GM21381 (cell line): Measurements from ENCODE around the gene TET2.
A peak's percentile ranks its signal among the peaks of the same experiment; 100 is the strongest.

Experiments
- ATAC-seq: cut with Tn5 transposase; IDR thresholded peaks from one replicate; pipeline ENCODE4 v1.9.1; 2021; ENCODE audit warnings: mild to moderate bottlenecking, moderate library complexity; ENCODE audit not compliant: unreplicated experiment

Gene TET2

DNA sequence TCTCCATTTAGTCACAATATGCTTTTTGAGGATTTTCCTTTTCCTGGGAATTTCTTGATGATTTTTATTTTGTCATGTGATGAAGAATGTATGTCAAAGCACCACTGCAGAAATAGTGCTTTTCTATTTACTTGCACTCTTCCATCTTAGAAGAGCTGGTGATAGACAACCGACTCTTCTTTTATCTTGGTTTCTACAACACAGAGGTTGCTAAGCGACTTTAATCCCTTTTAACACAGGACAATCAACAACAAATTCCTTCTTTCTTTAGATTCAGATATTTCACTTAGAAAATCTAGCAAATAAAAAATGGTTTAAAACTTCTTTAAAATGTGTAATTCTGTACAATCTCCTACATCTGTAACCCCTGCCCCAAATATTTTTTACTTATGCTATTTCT, 34.6 kb downstream of the TET2 start:
- no peak for ATAC-seq

DNA sequence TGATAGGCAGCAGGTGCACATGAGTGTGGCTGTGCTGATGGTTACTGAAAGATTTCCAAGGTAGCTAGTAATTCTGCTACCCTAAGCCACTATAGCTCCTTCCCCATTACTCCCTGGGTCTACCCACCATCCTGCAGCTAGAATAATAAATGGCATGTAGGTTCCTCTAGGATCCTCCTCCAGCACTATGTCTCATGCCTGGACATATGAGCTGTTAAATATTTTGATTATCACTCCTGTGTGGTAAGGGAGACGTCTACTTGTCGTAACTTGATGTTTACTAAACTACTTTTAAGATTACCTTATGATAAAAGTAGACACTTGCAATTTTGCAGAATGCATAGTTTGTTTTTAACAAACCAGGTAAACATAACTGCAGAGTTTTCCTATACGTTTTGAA, 35.5 kb downstream of the TET2 start:
- ATAC-seq = no peak

DNA sequence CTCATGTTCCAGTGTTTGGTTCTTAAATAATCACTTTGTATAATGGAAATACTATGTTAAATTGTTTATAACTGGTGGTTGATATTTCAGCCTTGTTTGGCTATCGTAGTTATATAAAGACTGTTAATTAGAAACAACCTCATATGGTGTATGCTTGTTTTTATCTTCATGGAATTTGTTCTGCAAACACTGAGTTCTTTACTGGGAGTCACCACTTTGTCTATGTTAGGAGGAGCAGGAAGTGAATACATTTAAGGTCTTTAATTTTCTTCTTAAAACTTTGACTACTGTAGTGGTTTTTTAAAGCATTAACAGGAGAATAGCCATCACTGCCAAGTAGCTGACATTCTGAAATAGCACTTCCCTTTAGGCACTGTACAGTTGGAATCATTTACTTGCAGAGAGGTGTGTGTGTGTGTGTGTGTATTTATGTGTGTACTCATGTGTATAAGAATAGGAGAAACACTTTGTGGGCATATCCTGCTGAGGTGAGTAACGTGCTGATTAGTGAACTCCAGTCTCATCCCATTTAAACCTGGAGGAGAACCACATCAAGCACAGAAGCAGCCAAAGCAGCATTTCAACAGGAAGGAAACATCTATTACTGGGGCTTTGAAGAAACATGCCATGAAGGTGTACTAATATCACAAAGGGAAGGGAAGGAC, 37.8 kb downstream of the TET2 start:
- ATAC-seq = no peak

DNA sequence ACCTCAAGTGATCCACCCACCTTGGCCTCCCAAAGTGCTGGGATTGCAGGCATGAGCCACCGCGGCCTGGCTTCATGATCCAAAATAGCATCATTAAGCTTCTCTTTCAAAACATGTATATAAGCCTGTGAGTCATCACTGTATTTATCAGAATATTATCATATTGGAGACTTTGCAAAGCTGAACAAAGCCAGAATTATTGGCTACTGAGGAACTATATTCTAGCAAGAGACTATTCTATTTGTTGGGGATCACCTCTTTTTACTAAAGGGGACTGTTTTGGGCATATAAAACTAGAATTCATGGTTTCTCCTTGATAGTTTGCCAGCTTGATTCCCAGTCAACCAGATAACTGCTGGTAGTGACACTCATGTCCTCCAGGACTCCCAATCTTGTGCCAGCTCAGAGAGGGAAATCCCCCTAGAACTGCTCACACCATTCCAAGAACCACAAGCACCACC, 40.1 kb downstream of the TET2 start:
- ATAC-seq = no peak

DNA sequence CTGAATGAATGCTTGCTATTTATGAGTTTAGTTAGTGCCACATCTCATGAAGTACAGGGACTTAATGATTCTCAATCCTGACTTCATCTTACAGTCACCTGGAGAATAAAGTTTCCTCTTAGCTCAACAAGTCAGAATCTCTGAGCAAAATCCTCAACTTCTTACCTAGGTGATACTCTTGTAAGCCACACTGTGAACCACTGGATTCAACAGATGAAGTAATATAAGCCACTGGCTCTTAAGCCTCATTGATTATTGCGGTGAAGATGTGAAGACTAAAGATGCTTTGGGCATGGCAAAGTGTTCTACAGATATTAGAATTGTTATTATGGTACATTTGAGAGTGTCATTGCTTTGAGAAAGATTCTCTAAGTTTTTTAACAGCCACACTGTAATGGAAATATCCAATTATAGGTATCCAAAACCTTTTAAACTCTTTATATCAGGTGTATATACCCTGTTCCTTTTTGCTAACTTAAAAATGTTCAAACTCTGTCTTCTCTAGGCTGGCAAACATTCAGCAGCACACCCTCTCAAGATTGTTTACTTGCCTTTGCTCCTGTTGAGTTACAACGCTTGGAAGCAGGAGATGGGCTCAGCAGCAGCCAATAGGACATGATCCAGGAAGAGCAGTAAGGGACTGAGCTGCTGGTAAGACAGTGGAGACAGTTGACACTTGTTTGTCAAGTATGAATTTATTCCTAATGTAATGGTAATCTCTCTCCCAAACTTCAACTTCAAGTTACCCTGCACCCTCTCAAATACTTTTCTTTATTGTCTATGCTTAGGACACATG, 43.4 kb downstream of the TET2 start:
- no peak for ATAC-seq

DNA sequence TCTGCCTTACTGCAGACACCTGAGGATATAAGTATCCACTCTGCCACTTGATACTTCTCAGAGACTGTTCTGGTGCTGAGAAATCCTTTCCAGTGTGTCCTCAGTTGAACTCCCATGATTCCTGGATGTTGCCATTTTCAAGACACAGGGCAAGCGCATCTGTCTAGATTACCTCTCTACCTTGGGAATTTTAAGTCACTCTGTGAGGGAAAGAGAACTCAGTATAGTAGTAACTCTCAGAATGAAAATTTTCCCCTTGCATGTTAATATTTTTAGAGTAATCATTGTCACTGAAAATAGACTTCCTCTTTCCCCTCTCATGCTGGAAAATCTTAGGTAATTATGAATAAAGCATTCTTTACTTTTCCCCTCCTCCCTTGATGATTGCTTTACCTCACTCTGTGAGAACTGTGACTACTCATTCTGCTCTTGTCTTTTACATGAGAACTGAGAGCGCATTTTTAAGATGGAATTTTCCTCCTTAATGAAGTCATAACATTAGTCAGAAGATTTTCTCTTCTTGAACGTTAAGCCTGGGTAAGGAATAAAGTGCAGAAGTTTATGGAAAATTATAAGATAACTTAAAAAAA, 45.0 kb downstream of the TET2 start:
- peak; percentile 45 for ATAC-seq

DNA sequence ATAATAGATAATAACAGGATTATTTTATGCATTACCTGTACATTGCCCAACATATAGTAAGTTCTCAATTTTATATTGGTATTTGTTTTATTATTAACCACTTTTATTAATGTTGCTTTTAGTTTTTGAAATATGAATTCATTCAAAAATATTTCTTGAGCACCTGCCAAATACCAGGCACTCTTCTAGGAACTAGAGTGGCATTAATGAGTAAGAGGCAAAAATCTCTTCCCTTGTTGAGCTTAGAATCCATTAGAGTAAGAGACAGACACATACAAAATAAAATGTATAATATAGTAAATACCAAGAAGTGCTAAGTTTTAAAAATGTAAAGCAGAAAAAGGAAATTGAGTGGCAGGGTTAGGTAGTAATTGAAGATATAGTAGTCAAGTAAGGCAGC, 45.8 kb downstream of the TET2 start:
- ATAC-seq = no peak

DNA sequence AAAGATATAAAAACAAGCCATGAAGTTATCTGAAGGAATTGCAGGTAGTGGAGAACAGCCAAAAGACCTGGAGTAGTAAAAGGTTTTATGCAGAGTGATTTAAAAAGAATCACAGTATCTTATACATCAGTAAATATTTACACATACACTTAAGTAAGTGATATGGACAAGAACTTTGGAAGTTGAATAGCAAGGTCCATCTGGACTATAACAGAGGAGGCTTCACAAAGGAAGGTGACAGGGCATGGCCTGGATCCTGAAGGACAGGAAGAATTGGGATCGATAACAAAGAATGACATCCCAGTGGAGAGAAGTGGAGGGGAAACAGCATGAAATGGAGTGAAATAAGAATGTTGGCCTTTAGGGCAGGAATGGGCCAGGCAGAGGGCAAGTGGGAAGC, 46.2 kb downstream of the TET2 start:
- no peak for ATAC-seq

DNA sequence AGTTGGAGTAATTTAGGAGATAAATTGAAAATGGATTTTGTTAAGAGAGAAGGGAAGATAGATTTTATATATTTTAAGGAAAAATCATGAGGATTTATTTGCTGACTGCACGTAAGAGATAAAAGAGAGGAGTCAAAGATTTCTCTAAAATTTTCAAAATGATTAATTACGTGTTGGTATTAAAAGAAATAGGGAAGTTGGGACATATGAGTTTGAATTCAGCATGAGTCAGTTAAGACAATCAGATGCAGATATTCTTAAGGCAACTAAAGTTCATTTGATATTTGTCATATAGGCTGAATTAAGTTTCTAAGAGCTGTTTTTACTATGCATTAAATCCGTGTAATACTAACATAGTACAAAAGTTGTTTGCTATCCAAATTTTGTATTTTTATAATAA, 46.9 kb downstream of the TET2 start:
- ATAC-seq = no peak

DNA sequence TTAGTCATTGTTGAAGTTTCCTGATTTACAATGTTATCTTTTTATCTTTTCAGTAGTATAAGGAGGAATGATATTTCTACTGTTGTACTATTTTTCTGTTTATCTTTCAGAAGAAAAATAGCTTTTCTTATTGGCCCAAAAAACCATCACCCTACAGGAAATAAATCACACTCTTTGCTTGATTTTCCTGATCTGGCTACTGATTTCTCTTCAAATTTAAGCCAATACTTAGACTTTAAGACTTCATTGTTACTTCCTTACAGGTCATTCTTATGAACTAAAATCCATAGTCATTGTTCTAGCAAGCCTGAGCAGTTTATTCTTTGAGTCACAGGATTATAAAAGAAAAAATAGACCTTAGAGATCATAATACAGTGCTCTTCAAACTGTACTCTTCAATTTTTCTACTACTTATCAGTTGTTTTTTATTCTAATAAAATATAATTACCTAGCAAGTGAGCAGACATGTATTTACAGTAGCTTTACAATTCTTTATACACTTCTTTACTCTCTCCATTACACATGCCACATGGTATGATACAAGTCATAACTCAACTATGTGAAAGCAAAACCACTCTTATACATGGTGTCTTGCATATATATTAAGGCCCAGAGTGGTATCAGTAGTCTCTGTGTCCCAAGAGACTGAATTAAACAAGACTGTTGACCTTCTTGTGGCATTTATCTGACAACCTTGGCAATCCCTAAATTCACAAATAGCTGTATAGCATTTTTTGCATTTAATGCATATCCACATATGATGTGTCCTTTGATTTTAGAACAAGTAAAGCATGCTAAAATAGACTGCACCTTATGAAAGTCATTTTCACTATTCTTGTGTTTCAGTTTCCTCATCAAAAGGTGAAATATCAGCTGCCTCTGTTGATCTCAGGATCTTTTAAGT, 47.9 kb downstream of the TET2 start:
- ATAC-seq = peak; percentile 87

DNA sequence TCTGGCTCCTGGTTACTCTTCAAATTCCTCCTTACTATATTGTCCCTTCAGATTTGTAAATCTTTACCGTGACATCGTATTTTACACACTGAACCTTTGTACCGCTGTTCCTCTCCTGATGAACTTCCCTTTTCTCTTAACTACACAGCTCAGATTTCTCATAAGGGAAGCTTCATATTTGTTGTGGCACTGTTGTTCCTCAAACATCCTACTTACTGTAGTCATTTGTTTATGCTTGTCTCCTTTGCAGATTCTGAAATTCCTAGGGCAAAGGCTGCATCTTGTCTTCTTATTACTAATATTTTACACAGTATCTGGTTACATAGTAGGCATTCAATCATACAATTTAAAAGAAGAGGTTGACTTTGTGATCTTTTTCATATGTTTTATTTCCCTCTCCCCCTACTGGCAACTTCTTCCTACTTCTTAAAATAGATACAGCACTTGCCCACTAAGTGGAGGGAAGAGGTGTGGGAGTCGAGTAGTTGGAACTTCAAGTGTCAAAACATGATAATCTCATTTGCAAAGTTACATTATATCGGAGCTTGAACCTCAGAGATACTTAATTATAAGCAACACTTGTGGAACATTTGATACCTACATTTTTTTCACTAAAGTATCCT, 50.0 kb downstream of the TET2 start:
- no peak for ATAC-seq

DNA sequence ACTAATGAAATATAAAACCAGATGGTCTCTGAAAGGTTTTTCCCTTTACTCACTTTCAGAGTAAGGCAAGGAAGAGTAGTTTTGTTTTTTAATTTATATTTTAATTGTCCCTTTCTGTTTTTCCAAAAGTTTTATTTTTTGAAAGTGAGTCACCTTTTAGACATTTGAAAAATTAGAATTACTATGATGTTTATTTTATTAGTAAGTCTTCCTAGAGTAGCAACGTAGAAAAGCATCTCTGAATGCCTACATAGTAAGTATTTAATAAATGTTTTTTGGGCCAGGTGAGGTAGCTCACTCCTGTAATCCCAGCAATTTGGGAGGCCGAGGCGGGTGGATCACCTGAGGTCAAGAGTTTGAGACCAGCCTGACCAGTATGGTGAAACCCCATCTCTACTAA, 51.1 kb downstream of the TET2 start:
- ATAC-seq = no peak

DNA sequence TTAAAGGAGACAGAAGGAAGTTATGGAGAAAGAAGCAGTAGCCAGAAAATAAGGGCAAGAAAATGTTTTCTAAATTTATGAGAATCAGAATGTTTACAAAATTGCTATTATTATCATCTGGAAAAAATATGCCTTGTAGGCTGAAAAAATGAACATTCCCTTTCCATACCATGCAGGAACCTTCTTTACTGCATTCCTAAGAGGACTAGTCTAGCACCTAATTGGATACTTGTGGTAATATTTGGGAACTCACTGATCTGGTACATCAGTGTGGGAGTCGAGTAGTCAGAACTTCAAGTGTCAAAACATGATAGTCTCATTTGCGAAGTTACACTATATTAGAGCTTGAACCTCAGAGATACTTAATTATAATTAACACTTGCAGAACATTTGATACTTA, 51.9 kb downstream of the TET2 start:
- no peak for ATAC-seq

DNA sequence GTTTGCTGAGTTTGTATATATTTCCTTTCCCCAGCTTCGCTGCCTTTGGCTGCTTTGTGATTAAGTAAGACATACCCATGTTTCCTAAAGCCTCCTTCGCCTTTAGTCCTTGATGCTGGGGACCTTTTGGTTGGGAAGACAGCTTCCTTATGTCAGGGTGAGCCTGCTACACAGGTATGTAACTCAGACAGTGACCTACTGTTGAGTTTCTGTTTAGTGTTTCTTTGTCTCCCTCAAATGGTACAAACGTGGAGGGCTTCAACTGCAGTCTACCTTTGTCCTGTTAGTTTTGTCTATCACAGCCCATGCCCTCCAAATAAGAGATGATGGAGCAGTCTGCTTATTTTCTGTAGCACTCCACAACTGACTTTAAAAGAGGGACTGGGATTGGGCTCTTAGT, 59.5 kb downstream of the TET2 start:
- no peak for ATAC-seq

DNA sequence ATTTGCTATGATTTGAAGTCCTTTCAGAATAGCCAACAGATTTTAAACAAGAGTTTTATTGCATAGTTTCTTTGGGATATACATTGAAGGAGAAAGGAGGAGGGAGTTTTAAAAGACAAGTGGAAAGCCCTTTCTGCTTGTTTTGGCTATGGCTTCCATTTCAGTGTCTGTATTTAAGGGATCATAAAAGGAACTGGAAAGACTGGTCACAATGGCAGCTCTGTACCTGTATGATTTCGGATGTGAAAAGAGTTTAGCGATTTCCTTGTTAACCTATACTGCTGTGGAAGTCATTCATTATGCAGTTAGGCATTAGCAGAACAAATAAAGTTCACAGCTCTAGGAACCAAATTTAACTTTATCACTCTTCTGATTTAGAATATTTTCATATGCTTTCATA, 60.7 kb downstream of the TET2 start:
- ATAC-seq = no peak

DNA sequence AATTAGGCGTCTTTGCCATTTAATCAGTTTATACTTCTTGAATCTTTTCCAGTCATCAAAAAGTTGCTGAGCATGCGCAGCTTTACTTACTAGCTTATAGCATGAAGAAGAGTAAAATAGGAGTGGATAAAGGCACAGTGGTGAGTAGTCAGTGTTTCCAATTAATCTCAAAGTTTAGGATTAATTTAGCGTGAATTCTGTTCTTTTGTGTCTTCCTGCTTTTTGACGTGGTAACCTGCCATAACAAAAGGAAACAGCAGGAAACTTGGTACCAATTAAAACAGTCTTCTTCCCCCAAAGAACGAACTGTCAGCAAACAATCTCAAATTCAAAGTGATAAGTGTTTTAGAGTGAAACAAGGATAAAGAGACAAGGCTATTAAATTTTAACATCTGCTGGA, 61.9 kb downstream of the TET2 start:
- no peak for ATAC-seq

DNA sequence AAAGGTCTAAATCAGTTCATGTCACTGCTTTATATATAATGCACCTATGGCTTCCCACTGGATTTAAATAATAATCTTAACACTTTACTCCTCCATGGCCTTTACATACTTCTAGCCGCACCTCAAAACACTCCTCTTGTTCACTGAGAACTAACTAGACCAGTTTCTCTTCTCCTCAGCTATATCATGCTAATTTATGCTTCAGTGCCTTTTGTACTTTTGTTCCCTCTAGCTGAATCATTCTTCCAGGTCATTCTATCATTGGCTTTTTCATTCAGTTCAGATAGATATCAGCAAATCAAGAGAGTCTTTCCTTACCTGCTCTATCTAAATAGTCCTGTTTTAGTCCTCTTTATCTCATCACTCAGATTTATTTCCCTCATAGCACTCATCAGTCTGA, 64.2 kb downstream of the TET2 start:
- ATAC-seq = no peak

DNA sequence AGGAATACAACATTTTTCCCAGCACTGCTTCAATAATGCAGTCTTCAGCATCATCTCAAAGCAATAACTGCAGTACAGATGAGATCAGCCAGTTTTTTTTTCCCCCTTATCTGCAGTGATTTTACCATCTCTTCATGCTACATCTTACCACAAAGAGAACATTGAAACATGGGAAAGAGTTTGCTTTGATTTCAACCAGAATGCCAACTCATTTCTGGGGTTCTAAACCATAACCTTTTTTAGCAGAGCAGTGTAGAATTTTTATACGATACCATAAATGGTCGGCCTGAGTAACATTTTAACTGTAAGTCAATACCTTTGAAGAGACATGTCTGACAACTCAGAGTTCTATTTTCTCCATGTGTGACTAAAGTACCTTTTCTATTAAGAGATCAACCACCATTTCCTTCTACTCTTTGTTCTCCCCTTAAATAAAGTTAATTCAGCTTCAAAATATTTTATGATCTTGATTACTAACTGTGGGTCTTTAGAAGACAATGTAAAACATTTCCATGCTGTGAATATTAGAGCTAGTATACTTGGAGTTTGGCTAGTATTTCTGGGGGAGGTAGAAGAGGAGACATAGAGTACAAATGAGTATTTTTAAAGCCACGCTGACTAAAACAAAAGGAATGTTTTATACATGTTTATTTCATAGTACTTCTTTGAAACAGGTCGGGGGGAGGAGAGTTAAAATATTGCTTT, 69.1 kb downstream of the TET2 start:
- peak; percentile 68 for ATAC-seq

DNA sequence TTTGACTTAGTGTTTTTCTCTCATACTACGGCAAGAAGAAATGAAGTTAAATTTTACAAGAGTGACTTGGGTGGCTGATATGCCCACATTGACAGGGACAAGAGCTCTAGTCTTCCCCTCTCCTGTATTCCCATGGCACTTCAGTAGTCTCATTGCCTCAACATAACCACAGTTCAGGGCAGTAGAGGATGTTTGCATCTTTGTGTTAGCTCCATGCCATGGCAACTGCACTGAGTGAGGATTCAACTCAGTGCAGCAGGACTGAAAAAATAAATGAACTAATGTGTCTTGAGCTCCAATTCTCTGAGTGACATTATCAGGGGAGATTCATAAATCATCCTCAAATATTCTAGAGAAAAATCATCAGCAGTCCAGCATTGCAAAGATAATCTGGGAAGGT, 78.8 kb downstream of the TET2 start:
- ATAC-seq = no peak

DNA sequence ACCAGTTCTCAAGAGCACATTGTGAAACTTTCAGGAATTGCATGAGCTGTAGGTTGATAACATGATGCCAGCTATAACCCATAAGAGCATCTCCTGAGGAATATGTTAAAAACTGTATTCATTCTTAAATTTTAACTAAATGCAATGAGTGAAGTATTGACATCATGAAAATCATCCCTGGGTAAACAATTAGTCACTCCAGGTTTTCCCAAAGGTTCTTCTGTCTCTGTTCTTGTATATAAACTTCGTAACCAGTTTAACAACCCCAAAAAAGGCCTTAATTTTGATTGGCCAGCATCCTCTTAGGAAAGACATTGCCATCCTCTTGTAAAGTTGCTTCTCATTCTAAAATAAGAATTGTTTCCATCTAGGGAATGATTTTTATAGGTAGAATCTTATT, 80.4 kb downstream of the TET2 start:
- ATAC-seq = no peak
